Measurements from ENCODE around the gene TSHZ2. TPM values are rescaled to one million over a fixed set of nuclear protein-coding genes. Genes with fewer than 3 reads are reported as not detected.

Gene TSHZ2
- total and polyA plus RNA-seq, 2 donors (not counting 3 experiments of a cell fraction or from before 2014, with no cell fraction given), result not detected

GRCh38 chr20:53336892-53337291 lies 364.7 kb downstream of the TSHZ2 start:
- Histone ChIP-seq H2AFZ (ENCODE audit: low read depth, low read length) (no peak overlapping the region), H3K9me1 (replicated peaks; ENCODE audit: control insufficient read depth, extremely low read depth, insufficient read depth, low read length) (no peaks in the 10 kb centered on the region), H3K36me3 (ENCODE audit: control insufficient read depth in 2 of 2, extremely low read depth in 1 of 2, insufficient read depth in 2 of 2, low read length in 2 of 2) (no peaks in the 10 kb centered on the region), H3K27me3 (ENCODE audit: control insufficient read depth in 2 of 2, insufficient read depth in 2 of 2, low read length in 2 of 2) (no peaks in the 10 kb centered on the region), H3K27ac (ENCODE audit: insufficient read depth, low read depth, low read length) (no peak overlapping the region), H3K79me2 (ENCODE audit: control insufficient read depth, insufficient read depth, low read length) (no peaks in the 10 kb centered on the region), H3K9me3 (replicated peaks; ENCODE audit: control insufficient read depth, insufficient read depth, low read length) (no peaks in the 10 kb centered on the region), H3K4me1 (ENCODE audit: control insufficient read depth, extremely low read depth, insufficient read depth, low read length) (no peaks in the 10 kb centered on the region), H4K20me1 (replicated peaks; ENCODE audit: control insufficient read depth, extremely low read depth, insufficient read depth, low read length) (no peaks in the 10 kb centered on the region), H3K4me2 (ENCODE audit: insufficient read depth, low read length) (no peak overlapping the region), H3K4me3 (replicated peaks in 1 of 3; ENCODE audit: insufficient read depth in 1 of 3, low read depth in 1 of 3, low read length in 3 of 3) (no peak overlapping the region), H3K9ac (replicated peaks; ENCODE audit: extremely low read depth, insufficient read depth, low read length) (no peak overlapping the region)
- intact Hi-C loops (cut with micrococcal nuclease) (no loop called here), dilution Hi-C loops (cut with MboI; ENCODE audit: extremely low pct_ligation_motif_present, low sequenced_read_pairs) (no loop called here)
- DNase-seq (ENCODE audit: low read depth, low spot score) (no peak), FAIRE-seq (no peak)
- CTCF ChIA-PET, result no interaction called here
- TF ChIP-seq GATA2 (IDR thresholded peaks at IDR 0.05; ENCODE audit: insufficient read depth, insufficient read length, low read depth, low read length), result no peak
- BruUV-seq (replicated peaks), result no TSS peak
- POLR2A ChIA-PET, result no interaction called here

DNA sequence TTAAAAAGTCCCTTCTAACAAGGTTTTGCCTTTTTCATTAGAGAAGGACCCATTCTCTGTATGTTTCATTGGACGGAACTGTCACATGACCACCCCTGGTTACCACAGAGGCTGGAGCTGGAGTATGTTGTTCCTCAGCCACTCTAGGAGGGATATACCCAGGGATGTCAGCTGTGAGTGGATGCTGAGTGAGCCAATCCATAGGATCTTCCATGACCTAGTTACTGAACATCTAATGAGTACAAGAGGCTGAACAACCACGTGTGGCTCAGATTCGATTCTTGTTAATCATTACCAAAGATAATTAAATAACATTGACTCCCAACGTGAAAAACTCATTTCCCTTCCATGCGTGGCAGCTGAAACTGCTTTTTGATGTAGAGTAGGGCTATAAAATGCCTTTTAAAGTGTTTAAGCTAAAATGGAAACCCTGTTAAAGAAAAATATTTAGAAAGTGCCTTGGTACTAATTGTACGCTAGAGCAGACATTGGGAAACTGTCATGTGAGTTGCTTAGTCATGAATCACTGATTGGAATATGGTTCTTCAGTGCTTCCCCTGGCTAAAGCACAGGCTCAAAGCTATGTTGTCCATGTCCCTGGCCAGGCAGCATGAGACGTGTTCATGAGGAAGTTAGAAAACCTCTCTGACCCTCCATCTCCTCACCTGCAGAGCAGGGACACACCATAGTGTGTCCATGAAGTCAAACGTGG lies 365.4 kb downstream of the TSHZ2 start:
- no peak overlapping the region for H2AFZ ChIP-seq (ENCODE audit: low read depth, low read length)
- intact Hi-C loops (cut with micrococcal nuclease) (no loop called here), dilution Hi-C loops (cut with MboI; ENCODE audit: extremely low pct_ligation_motif_present, low sequenced_read_pairs) (no loop called here)
- no peaks in the 10 kb centered on the region for H3K9me3 ChIP-seq (replicated peaks; ENCODE audit: control insufficient read depth, insufficient read depth, low read length)
- H3K79me2 ChIP-seq (ENCODE audit: control insufficient read depth, insufficient read depth, low read length), result no peaks in the 10 kb centered on the region
- H3K9me1 ChIP-seq (replicated peaks; ENCODE audit: control insufficient read depth, extremely low read depth, insufficient read depth, low read length), result no peaks in the 10 kb centered on the region
- no peak for DNase-seq (ENCODE audit: low read depth, low spot score)
- BruUV-seq (replicated peaks), result no TSS peak
- TF ChIP-seq, protein P1, sequence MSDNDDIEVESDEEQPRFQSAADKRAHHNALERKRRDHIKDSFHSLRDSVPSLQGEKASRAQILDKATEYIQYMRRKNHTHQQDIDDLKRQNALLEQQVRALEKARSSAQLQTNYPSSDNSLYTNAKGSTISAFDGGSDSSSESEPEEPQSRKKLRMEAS (IDR thresholded peaks at IDR 0.05; ENCODE audit: insufficient read depth, insufficient read length), result no peak
- H3K4me3 ChIP-seq (replicated peaks in 1 of 3; ENCODE audit: insufficient read depth in 1 of 3, low read depth in 1 of 3, low read length in 3 of 3), result no peak overlapping the region
- POLR2A ChIA-PET, result no interaction called here
- H3K27ac ChIP-seq (ENCODE audit: insufficient read depth, low read depth, low read length), result no peak overlapping the region
- no peaks in the 10 kb centered on the region for H3K27me3 ChIP-seq (ENCODE audit: control insufficient read depth in 2 of 2, insufficient read depth in 2 of 2, low read length in 2 of 2)
- FAIRE-seq, result no peak
- H3K4me1 ChIP-seq (ENCODE audit: control insufficient read depth, extremely low read depth, insufficient read depth, low read length), result no peaks in the 10 kb centered on the region
- no peak overlapping the region for H3K4me2 ChIP-seq (ENCODE audit: insufficient read depth, low read length)
- H3K9ac ChIP-seq (replicated peaks; ENCODE audit: extremely low read depth, insufficient read depth, low read length), result no peak overlapping the region
- CTCF ChIA-PET, result no interaction called here
- H4K20me1 ChIP-seq (replicated peaks; ENCODE audit: control insufficient read depth, extremely low read depth, insufficient read depth, low read length), result no peaks in the 10 kb centered on the region
- no peaks in the 10 kb centered on the region for H3K36me3 ChIP-seq (ENCODE audit: control insufficient read depth in 2 of 2, extremely low read depth in 1 of 2, insufficient read depth in 2 of 2, low read length in 2 of 2)
